Measurements from ENCODE around the gene XRCC3.

XRCC3 gene

GRCh38 chr14:103738166-103738565, 22.9 kb upstream of the XRCC3 start:
- DNase-seq: no peak

GRCh38 chr14:103737432-103738045, 22.3 kb upstream of the XRCC3 start:
- no peak for DNase-seq

GRCh38 chr14:103736546-103737431, 21.5 kb upstream of the XRCC3 start:
- no peak for DNase-seq

GRCh38 chr14:103735815-103736545, 20.7 kb upstream of the XRCC3 start:
- DNase-seq: no peak

GRCh38 chr14:103735439-103735814, 20.2 kb upstream of the XRCC3 start:
- DNase-seq: no peak

- no peak for DNase-seq
These were observed 19.8 kb upstream of the XRCC3 start for GRCh38 chr14:103735022-103735421.

GRCh38 chr14:103734081-103734888, 19.0 kb upstream of the XRCC3 start:
- DNase-seq: no peak

- no peak for DNase-seq
These were observed 18.4 kb upstream of the XRCC3 start for GRCh38 chr14:103733651-103734050.

GRCh38 chr14:103732868-103733620, 17.8 kb upstream of the XRCC3 start:
- no peak for DNase-seq

- DNase-seq: no peak
These were observed 16.9 kb upstream of the XRCC3 start for GRCh38 chr14:103731916-103732867.

GRCh38 chr14:103731481-103731880, 16.2 kb upstream of the XRCC3 start:
- no peak for DNase-seq

GRCh38 chr14:103730490-103731035, 15.3 kb upstream of the XRCC3 start:
- DNase-seq: no peak

- DNase-seq: no peak
These were observed 14.5 kb upstream of the XRCC3 start for GRCh38 chr14:103729496-103730448.

GRCh38 chr14:103728721-103729120, 13.5 kb upstream of the XRCC3 start:
- no peak for DNase-seq

- DNase-seq: no peak
These were observed 12.9 kb upstream of the XRCC3 start for GRCh38 chr14:103728141-103728540.

- no peak for DNase-seq
These were observed 12.2 kb upstream of the XRCC3 start for GRCh38 chr14:103727313-103727980.

- DNase-seq: no peak
These were observed 11.2 kb upstream of the XRCC3 start for GRCh38 chr14:103726474-103726873.

- no peak for DNase-seq
These were observed 10.6 kb upstream of the XRCC3 start for GRCh38 chr14:103725739-103726395.

Measured in activated CD4-positive, alpha-beta T cell treated with anti-CD3 and anti-CD28 coated beads for 4 hours (primary cell).